Hippocampal formation (tissue), 2 donors: ENCODE results near the gene IL17B.

Source experiments
- DNase-seq, 2 donors: peaks; one replicate each; lab custom pipeline; 2025; lab: John Stamatoyannopoulos, UW

IL17B gene

DNA sequence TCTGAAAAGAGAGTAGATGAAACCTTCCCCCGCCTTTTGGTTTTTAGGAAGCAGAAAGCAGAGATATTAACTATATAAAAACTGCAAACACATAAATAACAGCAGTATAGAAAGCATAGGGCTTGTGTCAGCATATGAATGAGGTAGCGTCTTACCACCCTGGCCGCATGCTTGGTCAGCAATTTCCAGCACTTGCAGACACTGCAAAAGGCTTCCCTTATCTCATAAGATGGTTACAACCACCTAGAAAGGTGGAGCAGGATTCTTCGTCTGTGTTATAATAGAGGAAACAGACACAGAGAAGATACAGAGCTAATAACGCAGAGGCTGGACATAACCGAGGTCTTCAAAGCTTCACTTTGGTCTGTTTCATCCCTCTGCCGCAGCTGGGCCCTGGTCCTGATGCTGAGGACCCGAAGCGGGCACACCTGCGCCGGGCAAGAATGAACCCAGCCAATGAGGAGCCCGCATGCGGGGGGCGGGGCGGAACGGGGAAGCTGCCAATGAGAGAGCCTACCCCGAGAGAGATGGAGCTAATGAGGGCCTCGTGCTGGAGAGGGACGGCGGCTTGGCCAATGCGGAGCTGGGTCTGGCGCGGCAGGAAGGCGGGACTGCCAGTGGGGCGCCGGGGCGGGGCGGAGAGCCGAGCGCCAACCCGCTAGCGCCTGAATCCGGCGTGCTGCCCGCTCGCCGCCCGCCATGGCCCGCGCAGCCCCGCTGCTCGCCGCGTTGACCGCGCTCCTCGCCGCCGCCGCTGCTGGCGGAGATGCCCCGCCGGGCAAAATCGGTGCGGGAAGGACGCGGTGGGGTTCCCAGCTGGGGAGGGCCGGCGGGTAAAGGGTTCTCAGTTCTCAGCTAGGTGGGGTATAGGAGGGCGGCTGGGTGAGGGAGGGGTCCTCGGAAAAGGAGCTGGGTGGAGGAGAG lies 21.5 kb downstream of the IL17B start, which contains the start of gene PCYOX1L:
TSS of gene PCYOX1L (plus strand) at position 677 of the 924 bp plus-strand sequence. CDS start at position 700, 23 bp downstream.
- DNase-seq = peak; percentile 94 to 97

DNA sequence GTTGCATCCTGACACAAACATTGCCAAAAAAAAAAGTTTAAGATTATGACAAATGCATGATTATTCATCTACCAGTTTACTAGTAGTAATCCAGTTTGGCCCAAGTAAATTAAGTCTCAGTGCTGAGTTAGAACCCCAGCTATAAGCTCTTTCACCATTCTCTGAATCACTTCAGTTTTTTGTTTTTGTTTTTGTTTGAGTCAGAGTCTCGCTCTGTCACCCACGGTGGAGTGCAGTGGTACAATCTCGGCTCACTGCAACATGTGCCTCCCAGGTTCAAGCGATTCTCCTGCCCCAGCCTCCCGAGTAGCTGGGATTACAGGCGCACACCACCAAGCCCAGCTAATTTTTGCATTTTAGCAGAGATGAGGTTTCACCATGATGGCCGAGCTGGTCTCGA lies 22.7 kb downstream of the IL17B start:
- DNase-seq = no peak

DNA sequence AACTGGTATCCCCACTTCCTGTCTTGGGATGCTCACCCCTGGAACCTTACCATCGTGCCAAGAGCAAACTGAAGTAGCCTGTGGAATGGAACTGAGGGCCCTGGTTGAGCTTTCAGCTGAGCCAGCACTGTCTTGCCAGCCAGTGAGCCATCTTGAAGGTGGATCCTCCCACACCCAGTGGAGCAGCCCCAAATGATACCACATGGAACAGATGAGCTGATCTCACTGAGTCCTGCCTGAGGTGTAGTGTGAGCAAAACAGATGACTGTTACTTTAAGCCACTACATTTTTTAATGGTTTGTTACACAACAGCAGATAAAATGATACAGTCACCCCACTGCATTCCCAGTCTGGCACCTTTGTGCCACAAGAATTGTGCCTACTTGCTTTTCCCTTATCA lies 23.4 kb downstream of the IL17B start:
- DNase-seq = no peak

DNA sequence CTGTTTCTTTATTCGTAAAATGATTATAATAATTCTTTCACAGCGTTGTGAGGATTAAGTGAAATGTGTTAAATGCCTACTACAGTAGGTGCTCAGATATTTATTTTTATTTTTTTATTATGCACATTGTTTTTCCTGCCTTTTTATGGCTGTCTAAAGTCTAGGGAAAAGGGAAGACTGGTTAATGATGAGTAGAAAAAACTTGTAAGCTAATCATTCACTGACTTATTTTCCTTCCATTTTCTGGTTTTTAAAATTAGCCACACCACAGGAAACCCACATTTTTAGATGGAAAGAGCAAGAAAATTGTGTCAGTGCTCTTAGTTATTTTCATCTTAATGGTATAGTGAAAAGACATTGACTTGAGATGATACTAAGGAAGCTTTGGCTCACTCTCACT lies 25.2 kb downstream of the IL17B start:
- DNase-seq = no peak

DNA sequence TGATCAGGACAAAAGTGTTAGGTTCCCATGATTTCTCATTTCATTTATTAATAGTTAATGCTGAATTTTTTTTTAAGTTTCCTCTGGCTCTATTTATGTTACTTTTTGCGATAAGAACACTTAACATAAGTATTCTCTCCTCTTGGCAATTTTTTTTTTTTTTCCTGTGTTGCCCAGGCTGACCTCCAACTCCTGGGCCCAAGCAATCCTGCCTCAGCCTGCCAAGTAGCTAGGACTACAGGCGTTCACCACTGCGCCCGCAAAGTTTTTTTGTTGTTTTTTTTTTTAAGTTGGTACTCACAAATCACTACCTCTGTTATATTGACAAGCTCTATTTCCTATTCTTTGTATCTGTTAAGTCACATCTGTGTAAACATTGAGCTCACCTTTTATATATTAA lies 26.9 kb downstream of the IL17B start:
- no peak for DNase-seq

DNA sequence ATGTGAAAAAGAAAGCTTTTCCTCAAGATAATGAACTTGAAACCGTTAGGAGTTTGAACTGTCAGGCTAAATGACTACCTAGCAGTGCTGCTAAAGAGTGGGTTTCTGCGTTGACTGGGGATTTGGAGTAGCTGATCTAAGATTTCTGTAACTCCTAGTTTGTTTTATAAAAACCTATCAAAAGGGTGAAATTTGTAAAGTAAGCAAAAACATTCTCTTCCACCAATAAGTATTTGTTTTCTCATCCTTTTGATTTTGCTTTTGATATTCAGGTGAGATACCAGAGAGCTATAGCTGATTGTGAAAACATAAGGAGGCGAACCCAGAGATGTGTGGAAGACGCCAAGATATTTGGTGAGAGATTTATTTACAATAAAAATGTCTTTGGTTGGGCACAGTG lies 29.7 kb downstream of the IL17B start:
- DNase-seq = no peak

DNA sequence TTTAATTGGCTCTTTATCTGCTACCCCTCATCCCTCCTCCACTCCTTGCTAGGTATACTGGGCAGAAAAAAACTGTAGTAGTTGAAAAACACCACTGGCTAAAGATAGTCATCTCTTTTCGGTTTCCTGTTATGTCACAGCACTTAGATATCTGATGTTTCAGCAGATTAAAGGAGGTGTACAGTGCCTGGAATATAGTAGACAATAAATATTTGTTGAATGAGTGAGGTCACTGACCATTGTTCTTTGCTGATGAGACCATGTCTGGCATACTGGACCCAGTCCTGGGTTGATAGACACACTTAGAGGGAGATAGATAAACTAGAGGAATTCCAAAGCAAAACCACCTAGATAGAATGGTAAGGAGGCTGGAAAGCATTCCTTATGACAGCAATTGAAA lies 30.6 kb downstream of the IL17B start:
- no peak for DNase-seq

DNA sequence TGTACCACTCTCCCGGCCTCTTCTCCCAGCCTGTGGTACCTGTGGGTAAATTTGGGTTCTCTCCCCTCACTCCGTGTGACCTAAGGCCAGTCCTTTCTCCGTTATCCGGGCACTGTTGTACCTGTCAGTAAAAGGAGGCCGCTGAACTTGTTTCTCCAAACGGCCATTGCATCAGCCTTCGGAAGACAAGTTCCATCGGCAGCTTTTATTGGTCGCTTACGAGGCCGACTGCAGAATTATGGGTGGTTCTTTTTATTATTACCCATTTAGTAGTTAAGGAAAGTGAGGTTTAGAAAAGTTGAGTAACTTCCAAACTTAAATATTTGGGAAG lies 33.2 kb downstream of the IL17B start:
- DNase-seq = no peak

DNA sequence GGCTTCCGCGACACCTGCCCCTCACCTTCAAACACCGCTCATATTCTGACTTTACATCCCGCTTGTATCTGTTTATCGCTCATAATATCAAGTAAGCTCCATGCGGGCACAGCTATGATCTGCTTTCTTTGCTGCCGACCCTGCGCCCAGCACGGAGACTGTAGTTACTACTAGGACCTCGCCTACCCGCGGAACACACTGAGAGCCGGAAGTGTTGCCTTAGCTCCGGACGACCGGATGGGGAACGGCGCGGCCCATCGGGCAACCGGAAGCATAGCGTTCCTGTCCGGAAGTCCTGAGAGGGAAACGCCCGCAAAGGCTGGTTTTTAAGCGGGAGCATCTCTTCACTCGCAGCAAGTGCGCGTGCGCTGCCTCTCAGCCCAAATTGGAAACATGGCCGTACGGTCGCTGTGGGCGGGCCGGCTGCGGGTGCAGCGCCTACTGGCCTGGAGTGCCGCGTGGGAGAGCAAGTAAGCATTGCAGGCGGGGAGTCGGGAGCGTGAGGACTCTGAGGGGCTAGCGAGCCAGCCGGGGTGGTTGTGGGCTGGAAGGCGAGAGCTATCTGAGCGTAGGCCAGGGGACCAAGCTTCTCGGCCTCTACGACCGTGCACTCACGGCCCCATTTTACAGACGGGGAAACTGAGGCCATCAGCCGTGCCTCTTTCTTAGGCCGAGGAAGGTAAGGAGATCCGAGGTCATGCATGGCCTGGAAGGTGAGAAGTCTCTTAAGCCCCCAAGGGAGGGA lies 33.8 kb downstream of the IL17B start, which contains the start of gene GRPEL2:
TSS of gene GRPEL2 (plus strand) at position 353 of the 745 bp plus-strand sequence. CDS start at position 394, 41 bp downstream.
- peak; percentile 94 to 95 for DNase-seq

DNA sequence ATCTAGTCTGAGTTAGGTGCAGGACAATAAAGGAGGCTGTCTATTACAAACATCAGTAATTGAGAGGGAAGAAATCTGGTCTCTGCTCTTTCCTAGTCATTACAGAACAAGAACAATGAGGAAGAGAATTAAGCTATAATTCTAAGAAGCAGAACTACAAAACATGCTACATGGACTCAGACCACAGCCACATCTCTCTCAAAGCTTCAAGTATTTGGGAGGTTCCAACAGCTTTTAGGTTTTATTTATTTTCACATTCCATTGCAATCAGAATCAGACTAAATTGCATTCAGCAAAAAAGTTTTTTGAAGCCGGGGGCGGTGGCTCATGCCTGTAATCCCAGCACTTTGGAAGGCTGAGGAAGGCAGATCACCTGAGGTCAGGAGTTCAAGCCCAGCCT lies 34.9 kb downstream of the IL17B start:
- DNase-seq = no peak

DNA sequence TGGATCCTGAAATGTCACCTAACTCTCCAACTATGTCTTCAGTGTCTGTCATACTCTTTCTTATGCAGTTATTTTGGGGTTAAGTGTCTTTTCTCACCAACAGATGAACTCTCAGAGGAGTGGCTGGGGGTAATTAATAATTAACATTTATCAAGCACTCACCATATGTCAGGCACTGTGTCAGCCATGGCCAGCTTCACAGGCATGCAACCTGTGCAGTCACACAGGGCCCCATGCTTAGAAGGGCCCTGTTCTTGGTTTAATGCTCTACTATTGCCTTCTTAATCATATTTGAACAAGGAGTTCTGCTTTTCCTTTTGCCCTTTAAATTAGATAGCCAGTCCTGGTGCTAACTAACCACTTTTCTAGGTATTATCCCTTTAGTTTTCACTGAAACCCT lies 37.2 kb downstream of the IL17B start:
- DNase-seq = no peak

DNA sequence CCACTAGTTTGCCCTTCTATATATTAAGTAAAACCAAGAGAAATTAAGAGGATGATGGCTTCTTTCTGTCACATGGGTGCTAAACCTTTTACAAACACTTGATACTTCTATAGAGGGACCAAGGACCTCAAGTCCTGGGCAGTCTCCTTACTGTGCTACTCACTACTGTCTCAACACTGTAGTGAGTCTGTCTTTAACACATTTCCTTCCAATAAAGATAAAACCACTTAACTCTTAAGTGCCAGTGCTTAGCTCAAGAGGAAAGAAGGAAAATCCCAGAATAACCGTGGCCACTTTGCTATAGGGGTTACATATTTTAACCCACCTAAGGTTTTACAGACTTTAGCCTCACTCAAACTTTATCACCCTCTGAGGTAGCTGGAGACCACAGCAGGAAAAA lies 38.2 kb downstream of the IL17B start:
- DNase-seq = no peak

DNA sequence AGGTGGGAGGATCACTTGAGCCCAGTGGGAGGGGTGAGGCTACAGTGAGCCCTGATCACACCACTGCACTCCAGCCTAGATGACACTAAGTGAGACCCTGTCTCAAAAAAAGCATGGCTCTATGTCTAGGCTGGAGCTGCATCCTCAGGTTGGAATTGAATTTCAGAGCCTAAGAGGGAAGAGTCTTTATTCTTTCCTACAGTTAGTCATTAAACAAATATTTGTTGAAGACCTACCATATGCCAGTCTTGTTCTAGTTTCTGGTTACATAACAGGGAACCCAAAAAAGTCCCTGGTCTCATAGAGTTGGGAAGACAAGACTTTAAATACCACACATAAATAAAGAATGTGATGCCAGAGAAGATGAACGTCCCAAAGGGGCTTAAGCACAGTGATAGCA lies 40.7 kb downstream of the IL17B start:
- no peak for DNase-seq

DNA sequence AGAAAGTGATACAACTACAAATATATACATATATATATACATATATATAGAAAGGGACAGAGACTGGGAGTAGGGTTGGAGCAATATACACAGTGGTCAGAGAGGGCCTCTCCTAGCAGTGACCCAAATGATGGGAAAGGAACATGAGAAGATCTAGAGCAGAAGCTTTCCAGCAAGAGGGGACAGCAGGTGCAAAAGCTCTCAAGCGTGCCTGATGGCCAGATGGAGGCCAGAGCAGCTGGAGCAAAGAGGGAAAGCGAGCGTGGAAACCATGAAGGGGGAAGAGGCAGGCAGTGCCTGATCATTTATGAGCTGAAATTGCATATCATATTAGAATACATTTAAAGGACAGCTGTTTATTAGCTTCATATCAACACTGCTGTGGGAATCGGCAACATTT lies 41.4 kb downstream of the IL17B start:
- DNase-seq = no peak

DNA sequence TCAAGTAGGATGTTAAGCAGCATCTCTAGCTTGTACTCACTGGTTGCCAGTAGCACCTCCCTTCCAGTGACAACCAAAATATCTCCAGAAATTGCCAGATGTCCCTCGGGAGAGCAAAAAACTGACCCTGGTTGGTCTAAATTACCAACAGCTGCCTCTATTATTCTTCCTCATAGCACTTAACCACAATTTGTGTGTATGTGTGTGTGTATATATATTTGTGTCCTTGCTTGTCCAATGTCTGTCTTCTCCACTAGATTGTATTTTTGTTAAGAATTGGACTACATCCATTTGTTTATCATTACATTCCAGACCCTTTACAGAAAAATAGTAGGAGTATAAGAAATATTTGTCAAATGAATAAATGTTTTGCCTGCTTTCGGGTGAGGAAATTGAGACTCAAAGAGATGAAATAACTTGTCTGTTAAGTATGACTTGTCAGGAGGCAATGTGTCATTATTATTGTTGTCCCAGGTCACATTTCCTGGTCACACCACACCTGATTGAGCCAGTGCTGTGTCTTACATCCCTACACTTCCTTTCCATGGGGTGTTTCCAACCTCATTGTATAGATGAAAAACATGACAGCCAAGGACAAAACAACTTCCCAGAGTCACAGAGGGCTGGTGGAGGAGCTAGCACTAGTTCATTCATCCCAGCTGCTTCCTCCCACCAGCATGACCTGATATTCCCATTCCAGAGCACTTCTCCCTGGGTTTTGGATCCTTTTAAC lies 45.2 kb downstream of the IL17B start:
- DNase-seq = no peak

DNA sequence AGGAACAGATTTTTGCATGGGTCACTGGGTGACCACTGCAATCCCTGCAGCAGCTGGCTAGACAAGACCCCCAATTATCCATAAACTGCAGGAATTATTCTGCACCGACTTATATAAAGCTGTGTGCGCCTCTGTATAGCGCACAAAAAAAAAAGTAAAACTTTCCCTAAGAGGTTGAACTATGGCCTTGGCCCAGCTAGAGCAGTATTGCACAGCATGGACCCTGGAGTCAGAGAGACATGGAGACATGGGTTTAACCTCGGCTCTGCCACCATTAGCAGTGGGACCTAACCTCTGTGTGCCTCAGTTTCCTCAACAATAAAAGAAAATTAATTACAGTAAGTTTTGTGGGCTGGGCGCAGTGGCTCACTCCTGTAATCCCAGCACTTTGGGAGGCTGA lies 50.9 kb downstream of the IL17B start:
- DNase-seq = no peak

DNA sequence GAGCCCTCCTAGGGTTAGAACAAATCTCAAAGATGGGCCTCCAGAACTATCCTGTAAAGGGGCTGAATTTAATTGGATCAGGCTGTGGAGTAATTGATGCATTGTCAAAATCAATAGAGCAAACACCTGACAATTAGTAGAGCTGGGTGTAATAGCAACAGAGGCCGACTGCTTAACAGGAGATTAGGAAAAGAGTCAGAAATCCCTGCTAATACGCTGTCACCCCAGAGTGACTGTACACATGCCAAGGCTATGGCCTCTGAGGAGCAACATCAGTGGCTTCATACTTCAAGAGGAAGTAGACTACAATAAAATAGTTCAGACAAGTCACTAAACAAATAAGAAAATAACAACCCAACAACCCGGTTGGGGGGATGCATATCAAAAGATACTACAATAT lies 52.5 kb downstream of the IL17B start:
- DNase-seq = no peak

DNA sequence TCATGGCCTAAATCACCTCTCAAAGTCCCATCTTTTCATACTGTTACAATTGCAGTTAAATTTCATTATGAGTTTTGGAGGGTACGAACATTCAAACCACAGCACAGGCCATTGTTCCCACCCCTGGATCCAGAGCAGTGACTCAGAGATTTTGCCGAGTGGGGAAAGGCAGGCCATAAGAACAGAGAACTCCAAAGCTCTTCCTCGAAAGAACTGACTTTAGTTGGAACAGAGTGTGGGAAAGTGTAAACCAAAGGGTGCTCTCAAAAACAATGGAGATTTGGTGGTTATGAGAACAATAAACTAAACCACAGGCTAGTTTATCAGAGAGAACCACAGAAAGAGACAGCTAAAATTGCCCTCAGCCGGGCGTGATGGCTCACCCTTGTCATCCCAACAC lies 53.2 kb downstream of the IL17B start:
- no peak for DNase-seq

DNA sequence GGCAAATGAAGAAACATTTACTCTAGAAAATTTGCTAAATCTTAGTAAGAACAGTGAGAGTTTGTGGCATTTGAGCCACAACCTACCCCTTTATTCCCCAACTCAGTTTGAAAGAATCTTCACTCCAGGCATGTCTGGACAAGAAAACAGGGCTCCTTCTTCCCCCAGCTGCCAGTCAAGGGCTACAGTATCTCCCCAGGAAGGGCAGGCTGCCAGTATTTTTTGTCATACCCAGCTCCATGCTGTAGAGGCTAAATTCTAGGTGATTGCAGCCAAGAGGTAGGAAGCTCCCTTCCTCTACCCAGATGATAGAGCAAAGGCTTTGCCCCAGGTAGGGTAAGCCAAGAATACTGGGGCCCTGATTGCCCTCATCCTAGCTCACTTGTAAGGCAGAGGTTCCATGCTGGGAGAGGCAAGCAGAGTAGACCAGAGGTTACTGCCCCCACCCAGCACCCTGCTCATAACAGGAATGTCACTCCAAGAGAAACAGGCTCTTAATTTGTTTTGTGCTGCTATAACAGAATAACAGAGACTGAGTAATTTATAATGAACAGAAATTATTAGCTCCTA lies 53.8 kb downstream of the IL17B start:
- no peak for DNase-seq

DNA sequence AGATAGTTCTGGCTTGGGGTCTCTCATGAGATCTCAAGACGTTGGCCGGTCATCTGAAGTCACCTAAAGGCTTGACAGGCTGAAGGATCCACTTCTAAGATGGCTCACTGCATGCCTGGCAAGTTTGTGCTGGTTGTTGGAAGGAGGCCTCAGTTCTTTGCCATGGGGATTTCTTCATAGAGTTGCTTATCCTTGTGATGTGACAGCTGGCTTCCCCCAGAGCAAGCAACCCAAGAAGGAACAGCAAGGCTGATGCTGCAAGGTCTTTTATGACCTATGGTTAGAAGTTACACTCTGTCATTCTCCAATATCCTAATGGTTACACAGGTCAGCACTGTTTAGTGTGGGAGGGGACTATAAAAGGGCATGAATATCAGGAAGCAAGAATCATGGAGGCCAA lies 54.5 kb downstream of the IL17B start:
- no peak for DNase-seq
